PFSK-1 (cell line): ENCODE results near the gene IRX5. TPM values are rescaled to one million over a fixed set of nuclear protein-coding genes. Genes with fewer than 3 reads are reported as not detected.

Experiments
- FOXP2 ChIP-seq: optimal IDR thresholded peaks from 2 replicates; pipeline ENCODE3; 2011; ENCODE audit warnings: borderline replicate concordance, control low read depth, inconsistent platforms; ENCODE audit not compliant: insufficient read depth; ENCODE audit errors: extremely low read length, extremely low read depth
- POLR2AphosphoS5 ChIP-seq: IDR thresholded peaks from 2 replicates; pipeline ENCODE4 v1.6.1; 2012; ENCODE audit warnings: low read depth, mild to moderate bottlenecking, control low read depth, low read length, moderate library complexity
- SIN3A ChIP-seq: IDR thresholded peaks from 2 replicates; pipeline ENCODE4 v1.6.1; 2012; ENCODE audit warnings: mild to moderate bottlenecking, low read length, moderate library complexity, borderline replicate concordance; ENCODE audit not compliant: insufficient read depth
- TAF1 ChIP-seq: IDR thresholded peaks from 2 replicates; pipeline ENCODE4 v1.6.1; 2012; ENCODE audit warnings: low read length, control low read depth, borderline replicate concordance; ENCODE audit not compliant: insufficient read depth
- polyA plus RNA-seq: library from polyadenylated mRNA; unstranded; fragments of >200 nt; gene quantifications from one replicate; pipeline ENCODE4 v1.2.1, GENCODE V29; 2012; ENCODE audit warnings: low read depth, missing spikeins; ENCODE audit not compliant: insufficient read length
- TF ChIP-seq, protein P1 (sequence below), 2 experiments: IDR thresholded peaks; 2 replicates each; pipeline versions ENCODE4 v1.6.1 to v1.8.0; 2011 to 2012; ENCODE audit warnings: low read depth in 2 of 2, low read length in 2 of 2, control low read depth in 1 of 2, inconsistent platforms in 1 of 2, mild to moderate bottlenecking in 1 of 2, moderate library complexity in 1 of 2; ENCODE audit not compliant: insufficient read depth in 1 of 2

The IRX5 gene
- 2.5 TPM for polyA plus RNA-seq

DNA sequence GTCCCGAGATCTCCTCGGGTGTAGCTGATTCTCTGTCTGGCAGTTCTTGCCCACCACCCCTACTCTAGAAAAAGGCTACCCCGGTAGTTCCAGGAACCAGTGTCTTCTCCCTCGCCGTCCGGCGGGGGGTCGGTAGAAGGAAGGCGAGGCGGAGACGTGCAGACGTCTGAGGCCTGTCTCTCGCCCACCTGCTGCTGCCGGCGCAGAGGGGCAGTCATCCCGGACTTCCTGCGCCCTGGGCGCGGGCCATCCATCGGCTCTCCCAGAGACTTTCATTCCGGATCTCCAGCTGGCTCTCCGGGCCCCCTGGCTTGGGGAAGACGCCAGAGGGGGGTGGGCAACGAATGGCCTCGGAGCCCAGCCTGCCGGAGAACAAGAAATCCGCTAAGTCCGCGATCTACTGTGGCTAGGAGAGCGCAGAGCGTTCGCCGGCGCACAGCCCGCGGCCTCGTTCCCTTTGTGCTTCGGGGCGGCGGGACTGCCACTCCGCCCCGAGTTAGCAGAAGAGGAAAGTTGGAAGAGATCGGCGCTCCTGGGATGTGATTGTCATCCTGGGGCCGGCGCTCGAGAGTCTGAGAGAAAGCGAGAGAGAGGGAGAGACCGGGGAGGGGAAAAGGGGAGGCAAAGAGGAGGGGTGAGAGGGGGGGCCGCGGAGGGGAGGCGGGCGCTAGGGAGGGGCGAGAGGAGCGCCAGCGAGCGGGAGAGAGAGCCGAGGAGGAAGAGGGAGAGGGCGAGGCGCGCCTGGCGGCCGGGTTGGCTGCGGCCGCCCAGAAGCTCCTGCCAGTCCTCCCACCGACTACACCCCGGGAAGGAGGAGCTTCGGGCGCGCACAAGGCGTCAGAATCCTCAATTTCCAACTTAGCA is at the start of gene IRX5:
Gene IRX5, plus strand, starts transcription at position 861 of the 864 bp plus-strand sequence. CDS start 334 bp downstream, outside the sequence.
- no peak for TF ChIP-seq SIN3A
- TF ChIP-seq POLR2AphosphoS5 = peak; percentile 54; the same call in 1 of the 2 replicates

DNA sequence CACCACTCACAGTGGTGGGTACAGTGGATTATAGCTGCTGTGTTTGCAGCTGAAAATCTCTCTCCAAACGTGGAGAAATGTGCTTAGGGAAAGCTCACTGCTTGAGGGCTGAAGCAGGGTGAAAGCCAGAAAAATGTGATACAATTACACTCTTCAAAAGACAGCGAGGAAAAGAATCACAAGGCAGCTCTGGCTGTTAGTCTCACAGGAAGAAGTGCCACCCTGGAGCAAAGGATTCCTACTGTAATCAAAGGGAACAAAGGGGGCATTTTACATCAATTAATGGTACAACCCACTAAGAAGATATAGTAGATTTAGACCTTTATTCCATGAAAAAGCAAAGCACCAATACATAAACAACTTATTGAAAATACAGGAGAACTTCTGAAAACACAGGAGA is 48.1 kb upstream of the IRX5 start:
- TF ChIP-seq TAF1 (no peak), POLR2AphosphoS5 (no peak), FOXP2 (no peak), SIN3A (no peak)
- TF ChIP-seq, protein P1, sequence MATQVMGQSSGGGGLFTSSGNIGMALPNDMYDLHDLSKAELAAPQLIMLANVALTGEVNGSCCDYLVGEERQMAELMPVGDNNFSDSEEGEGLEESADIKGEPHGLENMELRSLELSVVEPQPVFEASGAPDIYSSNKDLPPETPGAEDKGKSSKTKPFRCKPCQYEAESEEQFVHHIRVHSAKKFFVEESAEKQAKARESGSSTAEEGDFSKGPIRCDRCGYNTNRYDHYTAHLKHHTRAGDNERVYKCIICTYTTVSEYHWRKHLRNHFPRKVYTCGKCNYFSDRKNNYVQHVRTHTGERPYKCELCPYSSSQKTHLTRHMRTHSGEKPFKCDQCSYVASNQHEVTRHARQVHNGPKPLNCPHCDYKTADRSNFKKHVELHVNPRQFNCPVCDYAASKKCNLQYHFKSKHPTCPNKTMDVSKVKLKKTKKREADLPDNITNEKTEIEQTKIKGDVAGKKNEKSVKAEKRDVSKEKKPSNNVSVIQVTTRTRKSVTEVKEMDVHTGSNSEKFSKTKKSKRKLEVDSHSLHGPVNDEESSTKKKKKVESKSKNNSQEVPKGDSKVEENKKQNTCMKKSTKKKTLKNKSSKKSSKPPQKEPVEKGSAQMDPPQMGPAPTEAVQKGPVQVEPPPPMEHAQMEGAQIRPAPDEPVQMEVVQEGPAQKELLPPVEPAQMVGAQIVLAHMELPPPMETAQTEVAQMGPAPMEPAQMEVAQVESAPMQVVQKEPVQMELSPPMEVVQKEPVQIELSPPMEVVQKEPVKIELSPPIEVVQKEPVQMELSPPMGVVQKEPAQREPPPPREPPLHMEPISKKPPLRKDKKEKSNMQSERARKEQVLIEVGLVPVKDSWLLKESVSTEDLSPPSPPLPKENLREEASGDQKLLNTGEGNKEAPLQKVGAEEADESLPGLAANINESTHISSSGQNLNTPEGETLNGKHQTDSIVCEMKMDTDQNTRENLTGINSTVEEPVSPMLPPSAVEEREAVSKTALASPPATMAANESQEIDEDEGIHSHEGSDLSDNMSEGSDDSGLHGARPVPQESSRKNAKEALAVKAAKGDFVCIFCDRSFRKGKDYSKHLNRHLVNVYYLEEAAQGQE (IDR thresholded peaks at IDR 0.05; ENCODE audit: insufficient read depth in 1 of 2, low read depth in 2 of 2, low read length in 2 of 2) = no peak

DNA sequence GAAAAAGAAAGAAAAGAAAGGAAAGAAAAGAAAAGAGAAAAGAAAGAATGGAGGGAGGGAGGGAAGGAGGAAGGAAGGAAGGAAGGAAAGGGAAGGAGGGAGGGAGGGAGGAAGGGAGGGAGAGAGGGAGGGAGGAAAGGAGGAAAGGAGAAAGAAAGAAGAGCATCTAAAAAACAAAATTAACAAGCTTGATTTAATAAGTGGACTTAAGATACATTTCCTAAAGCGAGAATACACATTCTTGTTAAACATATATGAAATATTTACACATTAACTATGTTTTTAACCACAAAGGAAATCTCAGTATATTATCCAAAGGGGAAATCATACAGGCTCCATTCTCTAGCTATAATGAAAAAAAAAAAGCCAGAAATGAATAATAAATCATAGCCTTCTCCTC is 47.3 kb upstream of the IRX5 start:
- TF ChIP-seq FOXP2 (no peak), POLR2AphosphoS5 (no peak), SIN3A (no peak), TAF1 (no peak)
- TF ChIP-seq, protein P1 (IDR thresholded peaks at IDR 0.05; ENCODE audit: insufficient read depth in 1 of 2, low read depth in 2 of 2, low read length in 2 of 2) = no peak

- TF ChIP-seq, protein P1 (IDR thresholded peaks at IDR 0.05; ENCODE audit: insufficient read depth in 1 of 2, low read depth in 2 of 2, low read length in 2 of 2) = no peak
- TF ChIP-seq POLR2AphosphoS5 = no peak
These were observed 44.6 kb upstream of the IRX5 start for GRCh38 chr16:54886078-54886477.

- no peak for TF ChIP-seq POLR2AphosphoS5
- no peak for TF ChIP-seq TAF1
- TF ChIP-seq FOXP2 = no peak
- TF ChIP-seq SIN3A = no peak
- TF ChIP-seq, protein P1 (IDR thresholded peaks at IDR 0.05; ENCODE audit: insufficient read depth in 1 of 2, low read depth in 2 of 2, low read length in 2 of 2) = no peak
These were observed 40.3 kb upstream of the IRX5 start for GRCh38 chr16:54890381-54890780.
